NCI-H510A (cell line): Measurements from ENCODE around the gene TMEM209.
"Not testable (repeated sequence)": the region's sequence is repeated elsewhere in the genome, so short reads cannot be mapped to it uniquely, and the experiment has no call there.

Experiments
- DNase-seq: peaks from one replicate; lab custom pipeline; 2025; lab: John Stamatoyannopoulos, UW

The TMEM209 gene

GRCh38 chr7:130162196-130162595, 43.0 kb downstream of the TMEM209 start:
- DNase-seq: no peak

- no peak for DNase-seq
Measured at GRCh38 chr7:130160455-130160854, 44.8 kb downstream of the TMEM209 start.

GRCh38 chr7:130160023-130160422, 45.2 kb downstream of the TMEM209 start:
- no peak for DNase-seq

GRCh38 chr7:130157700-130158099, 47.5 kb downstream of the TMEM209 start:
- no peak for DNase-seq

GRCh38 chr7:130156140-130156539, 49.1 kb downstream of the TMEM209 start:
- DNase-seq: no peak

GRCh38 chr7:130154501-130155317, 50.5 kb downstream of the TMEM209 start:
- DNase-seq: peak; percentile 52

GRCh38 chr7:130154131-130154500, 51.1 kb downstream of the TMEM209 start:
- no peak for DNase-seq

- DNase-seq: no peak
Measured at GRCh38 chr7:130153211-130153908, 51.8 kb downstream of the TMEM209 start.

GRCh38 chr7:130152493-130153210, 52.6 kb downstream of the TMEM209 start:
- DNase-seq: no peak

- DNase-seq: no peak
Measured at GRCh38 chr7:130151591-130152492, 53.4 kb downstream of the TMEM209 start.

GRCh38 chr7:130150587-130150986, 54.6 kb downstream of the TMEM209 start:
- DNase-seq: no peak

GRCh38 chr7:130149281-130150139, 55.7 kb downstream of the TMEM209 start:
- DNase-seq: peak; percentile 52

- DNase-seq: no peak
Measured at GRCh38 chr7:130148561-130148960, 56.6 kb downstream of the TMEM209 start.

GRCh38 chr7:130147710-130148325, 57.4 kb downstream of the TMEM209 start:
- no peak for DNase-seq

- no peak for DNase-seq
Measured at GRCh38 chr7:130146693-130147405, 58.4 kb downstream of the TMEM209 start.

GRCh38 chr7:130146142-130146541, 59.1 kb downstream of the TMEM209 start:
- DNase-seq: not testable (repeated sequence)

GRCh38 chr7:130145424-130146100, 59.6 kb downstream of the TMEM209 start:
- no peak for DNase-seq

GRCh38 chr7:130144312-130145171, 60.7 kb downstream of the TMEM209 start:
- no peak for DNase-seq
